Measurements from ENCODE around the gene RERE.
"Not testable (repeated sequence)": the region's sequence is repeated elsewhere in the genome, so short reads cannot be mapped to it uniquely, and the experiment has no call there.

Gene RERE

GRCh38 chr1:8631163-8631562 is 186.3 kb downstream of the RERE start:
- no peak for DNase-seq

- no peak for DNase-seq
These were observed 188.0 kb downstream of the RERE start for GRCh38 chr1:8629241-8630091.

GRCh38 chr1:8628606-8629005 is 188.8 kb downstream of the RERE start:
- DNase-seq, result no peak

GRCh38 chr1:8627728-8628127 is 189.7 kb downstream of the RERE start:
- DNase-seq, result no peak

- no peak for DNase-seq
These were observed 191.2 kb downstream of the RERE start for GRCh38 chr1:8625981-8626898.

GRCh38 chr1:8625491-8625890 is 191.9 kb downstream of the RERE start:
- DNase-seq, result no peak

GRCh38 chr1:8623651-8624192 is 193.7 kb downstream of the RERE start:
- DNase-seq, result not testable (repeated sequence)

GRCh38 chr1:8621785-8622348 is 195.6 kb downstream of the RERE start:
- not testable (repeated sequence) for DNase-seq

GRCh38 chr1:8621034-8621582 is 196.3 kb downstream of the RERE start:
- not testable (repeated sequence) for DNase-seq

GRCh38 chr1:8619917-8620502 is 197.4 kb downstream of the RERE start:
- not testable (repeated sequence) for DNase-seq

- DNase-seq, result not testable (repeated sequence)
These were observed 198.0 kb downstream of the RERE start for GRCh38 chr1:8619419-8619818.

- not testable (repeated sequence) for DNase-seq
These were observed 200.6 kb downstream of the RERE start for GRCh38 chr1:8616791-8617190.

GRCh38 chr1:8611634-8612515 is 205.6 kb downstream of the RERE start:
- DNase-seq, result not testable (repeated sequence)

- DNase-seq, result no peak
These were observed 209.5 kb downstream of the RERE start for GRCh38 chr1:8607906-8608305.

GRCh38 chr1:8604041-8604945 is 213.1 kb downstream of the RERE start:
- no peak for DNase-seq

GRCh38 chr1:8603220-8603616 is 214.2 kb downstream of the RERE start:
- DNase-seq, result no peak

GRCh38 chr1:8602471-8603219 is 214.8 kb downstream of the RERE start:
- DNase-seq, result no peak

GRCh38 chr1:8600336-8600735 is 217.1 kb downstream of the RERE start:
- DNase-seq, result no peak

- DNase-seq, result no peak
These were observed 217.7 kb downstream of the RERE start for GRCh38 chr1:8599646-8600212.

All from NK-92 treated with Interleukin-12 subunit alpha and Interleukin-12 subunit beta, amount 100 ng/mL, for 24 hours (cell line).